Gastroesophageal sphincter (tissue), 4 donors: ENCODE measurements around the gene HCRTR1. TPM values are rescaled to one million over a fixed set of nuclear protein-coding genes. Genes with fewer than 3 reads are reported as not detected.

Source experiments
- ATAC-seq: fragments of 150-250 bp; one replicate; pipeline ENCODE4 v1.9.1; 2016; ENCODE audit warnings: mild to moderate bottlenecking, moderate library complexity
- H3K27ac ChIP-seq, 4 donors: fragments of 200-600 bp; sonication (generic) in 3 of 4; 1 replicate in 3 of 4; 2 replicates in 1 of 4; pipeline ENCODE4 v1.5.1; 2016 to 2019
- H3K27me3 ChIP-seq: fragments of 200-600 bp; sonication (generic); one replicate; pipeline ENCODE4 v1.5.1; 2019
- H3K36me3 ChIP-seq, 2 donors: fragments of 200-600 bp; sonication (generic); one replicate each; pipeline ENCODE4 v1.5.1; 2019; ENCODE audit warnings: control low read depth in 1 of 2
- H3K4me1 ChIP-seq, 3 donors: fragments of 200-600 bp; sonication (generic); 1 replicate in 2 of 3; 2 replicates in 1 of 3; pipeline ENCODE4 v1.5.1; 2016 to 2019; ENCODE audit warnings: control low read depth in 2 of 3
- H3K4me3 ChIP-seq, 2 donors: fragments of 200-600 bp; sonication (generic); one replicate each; pipeline ENCODE4 v1.5.1; 2019; ENCODE audit warnings: mild to moderate bottlenecking in 1 of 2, moderate library complexity in 1 of 2
- H3K9me3 ChIP-seq, 3 donors: fragments of 200-600 bp; sonication (generic); one replicate each; pipeline ENCODE4 v1.5.1; 2017 to 2019; ENCODE audit warnings: control low read depth in 2 of 3
- EP300 ChIP-seq: sonication (generic); formaldehyde crosslinking; IDR thresholded peaks from one replicate; pipeline ENCODE4 v1.6.1; 2017; ENCODE audit warnings: antibody characterized with exemption, mild to moderate bottlenecking
- POLR2A ChIP-seq, 2 donors: fragments of 450-650 bp; IDR thresholded peaks; one replicate each; pipeline ENCODE4 v1.6.1; 2017; ENCODE audit warnings: antibody characterized with exemption in 2 of 2, mild to moderate bottlenecking in 2 of 2, moderate library complexity in 1 of 2
- POLR2AphosphoS5 ChIP-seq: sonication (generic); formaldehyde crosslinking; IDR thresholded peaks from one replicate; pipeline ENCODE4 v1.6.1; 2017; ENCODE audit warnings: antibody characterized with exemption
- WGBS, 2 donors: methylation state at CpG; one replicate each; pipeline ENCODE4 v1.1.5; 2018; ENCODE audit warnings: low coverage in 1 of 2; 5-methylcytosine and 5-hydroxymethylcytosine counted together
- total RNA-seq, 4 donors: library from RNA; depleted of rRNA; stranded (reverse); fragments of >200 nt; gene quantifications; one replicate each; pipeline ENCODE4 v1.1.0, GENCODE V29; 2016
- TF ChIP-seq, protein P1 (sequence below), 4 experiments: fragments of 200-600 bp in 2 of 4; fragments of 450-650 bp in 2 of 4; sonication (generic) in 1 of 4; IDR thresholded peaks; one replicate each; pipeline ENCODE4 v1.5.1; 2017 to 2019; ENCODE audit warnings: antibody characterized with exemption in 4 of 4, mild to moderate bottlenecking in 2 of 4, moderate library complexity in 2 of 4

The HCRTR1 gene
- total RNA-seq, 4 donors from 2014 or later = 0.23 to 0.82 (median 0.67) TPM; not detected in 1

DNA sequence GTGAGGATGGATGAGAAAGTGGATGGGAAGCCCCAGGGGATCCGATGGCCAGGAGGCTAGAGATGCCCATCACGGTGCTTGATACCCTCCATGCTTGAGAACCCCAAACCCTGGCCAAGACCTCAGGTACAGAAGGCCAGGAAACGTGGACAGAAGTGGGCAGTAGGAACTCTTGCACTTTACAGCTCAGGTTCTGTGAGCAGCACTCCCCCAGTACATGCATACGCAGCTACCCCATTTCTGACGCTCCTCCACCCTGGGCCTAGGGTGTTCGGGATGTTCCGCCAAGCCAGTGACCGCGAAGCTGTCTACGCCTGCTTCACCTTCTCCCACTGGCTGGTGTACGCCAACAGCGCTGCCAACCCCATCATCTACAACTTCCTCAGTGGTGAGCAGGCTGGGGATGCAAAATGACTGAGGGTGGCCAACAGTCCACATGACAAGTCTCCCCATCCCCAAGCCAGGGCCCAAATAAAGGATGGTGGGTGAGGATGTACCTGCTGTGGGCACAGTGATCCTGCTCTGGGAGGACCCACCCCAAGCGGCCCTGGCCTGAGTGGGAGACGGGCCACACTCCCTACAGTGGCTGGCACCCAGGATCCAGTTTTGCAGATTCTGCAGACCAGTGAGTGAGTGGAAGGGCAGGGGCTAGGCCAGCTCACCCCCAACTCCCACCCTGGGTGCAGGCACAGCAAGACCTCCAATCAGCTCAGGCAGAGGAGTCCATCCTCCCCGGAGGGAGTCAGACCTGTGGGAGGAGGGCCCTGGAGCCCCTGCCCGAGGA, 7.4 kb downstream of the HCRTR1 start:
- ATAC-seq = no peak
- TF ChIP-seq, protein P1, sequence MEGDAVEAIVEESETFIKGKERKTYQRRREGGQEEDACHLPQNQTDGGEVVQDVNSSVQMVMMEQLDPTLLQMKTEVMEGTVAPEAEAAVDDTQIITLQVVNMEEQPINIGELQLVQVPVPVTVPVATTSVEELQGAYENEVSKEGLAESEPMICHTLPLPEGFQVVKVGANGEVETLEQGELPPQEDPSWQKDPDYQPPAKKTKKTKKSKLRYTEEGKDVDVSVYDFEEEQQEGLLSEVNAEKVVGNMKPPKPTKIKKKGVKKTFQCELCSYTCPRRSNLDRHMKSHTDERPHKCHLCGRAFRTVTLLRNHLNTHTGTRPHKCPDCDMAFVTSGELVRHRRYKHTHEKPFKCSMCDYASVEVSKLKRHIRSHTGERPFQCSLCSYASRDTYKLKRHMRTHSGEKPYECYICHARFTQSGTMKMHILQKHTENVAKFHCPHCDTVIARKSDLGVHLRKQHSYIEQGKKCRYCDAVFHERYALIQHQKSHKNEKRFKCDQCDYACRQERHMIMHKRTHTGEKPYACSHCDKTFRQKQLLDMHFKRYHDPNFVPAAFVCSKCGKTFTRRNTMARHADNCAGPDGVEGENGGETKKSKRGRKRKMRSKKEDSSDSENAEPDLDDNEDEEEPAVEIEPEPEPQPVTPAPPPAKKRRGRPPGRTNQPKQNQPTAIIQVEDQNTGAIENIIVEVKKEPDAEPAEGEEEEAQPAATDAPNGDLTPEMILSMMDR (IDR thresholded peaks at IDR 0.05) = no peak
- TF ChIP-seq EP300 = no peak
- no peak for TF ChIP-seq POLR2AphosphoS5
- no peak for TF ChIP-seq POLR2A (IDR thresholded peaks at IDR 0.05)
- Histone ChIP-seq H3K4me1 (peaks cover 0 to 28% (median 0%) of the 10 kb centered on the region in 3 donors), H3K9me3 (no peaks in the 10 kb centered on the region), H3K27ac (no peak overlapping the region), H3K4me3 (no peak overlapping the region), H3K36me3 (peaks cover 0 to 33% of the 10 kb centered on the region in 2 donors), H3K27me3 (no peaks in the 10 kb centered on the region)
- 76 to 100% methylated on average over 2 of the region's 16 CpGs for WGBS, 2 donors

DNA sequence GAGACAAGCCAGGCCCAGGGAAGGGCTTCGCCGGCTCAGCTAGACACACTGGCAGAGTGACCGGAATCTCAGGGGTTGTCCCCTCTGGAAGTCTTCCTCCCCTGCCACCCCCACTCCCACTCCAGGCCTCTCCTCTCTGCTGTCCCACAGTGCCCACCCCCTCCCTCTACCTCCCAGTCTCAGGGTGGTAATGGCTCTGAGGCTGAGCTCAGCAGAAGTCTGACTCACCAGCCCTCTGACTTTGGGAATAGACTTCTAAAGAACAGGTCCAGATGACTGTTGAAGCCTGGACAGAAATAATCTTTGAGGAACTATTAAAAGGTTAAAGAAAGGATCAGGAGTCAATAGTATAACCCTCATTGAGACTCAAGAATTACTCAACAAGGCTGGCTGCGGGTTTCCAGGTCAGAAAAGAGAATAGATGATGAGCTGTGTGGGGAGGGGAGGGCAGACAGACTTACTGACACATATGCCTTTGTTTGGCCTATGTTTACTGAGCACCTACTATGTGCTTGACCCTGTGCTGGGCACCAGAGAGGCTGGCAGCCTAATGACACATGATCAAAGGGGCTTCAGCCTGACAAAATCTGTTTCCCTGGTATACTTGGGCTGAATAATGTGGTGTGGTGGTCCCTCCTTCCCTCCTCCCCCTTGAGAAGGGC, 8.2 kb downstream of the HCRTR1 start:
- ATAC-seq = no peak
- peaks cover 0 to 28% (median 0%) of the 10 kb centered on the region in 3 donors for H3K4me1 ChIP-seq
- WGBS, 2 donors = 50% methylated on average over 1 of the region's 4 CpGs; no CpG with 5 or more reads in 1 of the 2 donors

GRCh38 chr1:31626223-31627207, 9.0 kb downstream of the HCRTR1 start:
- Histone ChIP-seq H3K27me3 (no peaks in the 10 kb centered on the region), H3K9me3 (no peaks in the 10 kb centered on the region), H3K4me1 (peaks cover 0 to 28% (median 0%) of the 10 kb centered on the region in 3 donors), H3K36me3 (peaks cover 0 to 49% of the 10 kb centered on the region in 2 donors), H3K27ac (peak overlapping the region in 2 of 4 donors; percentile 53 to 75), H3K4me3 (no peak overlapping the region)
- ATAC-seq = no peak
- TF ChIP-seq POLR2AphosphoS5 (no peak), EP300 (no peak), POLR2A (IDR thresholded peaks at IDR 0.05) (no peak)
- TF ChIP-seq, protein P1 (IDR thresholded peaks at IDR 0.05) = no peak
- 72% methylated on average over 15 of the region's 23 CpGs; no CpG with 5 or more reads in 1 of the 2 donors for WGBS, 2 donors

More for the DNA sequence above, 8.2 kb downstream of the HCRTR1 start:
- Histone ChIP-seq H3K9me3 (no peaks in the 10 kb centered on the region), H3K36me3 (peaks cover 0 to 41% of the 10 kb centered on the region in 2 donors), H3K27me3 (no peaks in the 10 kb centered on the region), H3K27ac (no peak overlapping the region), H3K4me3 (no peak overlapping the region)
- TF ChIP-seq EP300 (no peak), POLR2AphosphoS5 (no peak)
- TF ChIP-seq, protein P1 (IDR thresholded peaks at IDR 0.05) = no peak

GRCh38 chr1:31627301-31627929, 9.9 kb downstream of the HCRTR1 start:
- TF ChIP-seq POLR2AphosphoS5 (peak; percentile 59), EP300 (no peak)
- Histone ChIP-seq H3K36me3 (peaks cover 0 to 58% of the 10 kb centered on the region in 2 donors), H3K4me1 (peaks cover 0 to 28% (median 0%) of the 10 kb centered on the region in 3 donors), H3K27me3 (no peaks in the 10 kb centered on the region), H3K4me3 (no peak overlapping the region), H3K27ac (peak overlapping the region in 3 of 4 donors; percentile 21 to 75 (median 53)), H3K9me3 (no peaks in the 10 kb centered on the region)
- ATAC-seq = peak; percentile 34
- no CpG with 5 or more reads among the region's 13 CpGs for WGBS, 2 donors
